GM21576 (cell line): ENCODE results near the gene KLK13.

ENCODE experiments used
- ATAC-seq: cut with Tn5 transposase; IDR thresholded peaks from one replicate; pipeline ENCODE4 v1.9.1; 2021; ENCODE audit warnings: mild to moderate bottlenecking, moderate library complexity; ENCODE audit not compliant: unreplicated experiment

KLK13 gene

GRCh38 chr19:51023946-51024345 lies 40.9 kb downstream of the KLK13 start:
- no peak for ATAC-seq

- no peak for ATAC-seq
Measured at GRCh38 chr19:51022526-51022925, 42.4 kb downstream of the KLK13 start.

- ATAC-seq = no peak
Measured at GRCh38 chr19:51020988-51021651, 43.8 kb downstream of the KLK13 start.

- no peak for ATAC-seq
Measured at GRCh38 chr19:51019544-51019925, 45.4 kb downstream of the KLK13 start, which contains the start of gene KLK10. KLK10 (minus strand) TSS chr19:51019709; CDS start chr19:51019130, 579 bp downstream.

- ATAC-seq = no peak
Measured at GRCh38 chr19:51018745-51019543, 45.9 kb downstream of the KLK13 start.

- ATAC-seq = no peak
Measured at GRCh38 chr19:51016798-51017683, 47.9 kb downstream of the KLK13 start.

- ATAC-seq = no peak
Measured at GRCh38 chr19:51015691-51016267, 49.1 kb downstream of the KLK13 start.

- no peak for ATAC-seq
Measured at GRCh38 chr19:51014242-51014641, 50.6 kb downstream of the KLK13 start.

- no peak for ATAC-seq
Measured at GRCh38 chr19:51012661-51013190, 52.2 kb downstream of the KLK13 start.

- ATAC-seq = no peak
Measured at GRCh38 chr19:51010066-51010795, 54.7 kb downstream of the KLK13 start.

GRCh38 chr19:51009061-51009891 lies 55.6 kb downstream of the KLK13 start:
- no peak for ATAC-seq

- no peak for ATAC-seq
Measured at GRCh38 chr19:51007488-51007887, 57.4 kb downstream of the KLK13 start.

- no peak for ATAC-seq
Measured at GRCh38 chr19:51006406-51006805, 58.5 kb downstream of the KLK13 start.
